ENCODE results near the gene WDR5. TPM values are rescaled to one million over a fixed set of nuclear protein-coding genes. Genes with fewer than 3 reads are reported as not detected.

WDR5 gene
- total RNA-seq, 3 donors from 2014 or later, result 16.0 to 17.7 (median 17.4) TPM

- Histone ChIP-seq H3K9me3 (no peaks in the 10 kb centered on the region), H3K36me3 (no peaks in the 10 kb centered on the region), H3K27me3 (no peaks in the 10 kb centered on the region), H3K4me1 (no peaks in the 10 kb centered on the region), H3K27ac (no peak overlapping the region), H3K4me3 (no peak overlapping the region)
- intact Hi-C loops (cut with DNase I; ENCODE audit: low total_unique reads), result no loop called here
- DNase-seq (ENCODE audit: low spot score in 2 of 2), result no peak
- TF ChIP-seq POLR2AphosphoS5 (IDR thresholded peaks at IDR 0.05), result no peak
- TF ChIP-seq CTCF (IDR thresholded peaks at IDR 0.05), result no peak
- no peak for TF ChIP-seq POLR2A (IDR thresholded peaks at IDR 0.05)
Observed at GRCh38 chr9:134192311-134192950, 56.5 kb downstream of the WDR5 start.

GRCh38 chr9:134192951-134193731, 57.3 kb downstream of the WDR5 start:
- no peaks in the 10 kb centered on the region for H3K27me3 ChIP-seq
- DNase-seq (ENCODE audit: low spot score in 2 of 2), result no peak
- no peaks in the 10 kb centered on the region for H3K4me1 ChIP-seq
- intact Hi-C loops (cut with DNase I; ENCODE audit: low total_unique reads), result no loop called here
- H3K4me3 ChIP-seq, result no peak overlapping the region
- TF ChIP-seq CTCF (IDR thresholded peaks at IDR 0.05), result no peak
- TF ChIP-seq POLR2AphosphoS5 (IDR thresholded peaks at IDR 0.05), result no peak
- no peak for TF ChIP-seq POLR2A (IDR thresholded peaks at IDR 0.05)
- no peak overlapping the region for H3K27ac ChIP-seq
- no peaks in the 10 kb centered on the region for H3K36me3 ChIP-seq
- no peaks in the 10 kb centered on the region for H3K9me3 ChIP-seq

- Histone ChIP-seq H3K9me3 (no peaks in the 10 kb centered on the region), H3K4me1 (no peaks in the 10 kb centered on the region), H3K4me3 (no peak overlapping the region), H3K27me3 (no peaks in the 10 kb centered on the region), H3K36me3 (no peaks in the 10 kb centered on the region), H3K27ac (no peak overlapping the region)
- no peak for TF ChIP-seq POLR2AphosphoS5 (IDR thresholded peaks at IDR 0.05)
- TF ChIP-seq POLR2A (IDR thresholded peaks at IDR 0.05), result no peak
- no peak for TF ChIP-seq CTCF (IDR thresholded peaks at IDR 0.05)
- intact Hi-C loops (cut with DNase I; ENCODE audit: low total_unique reads), result no loop called here
- no peak for DNase-seq (ENCODE audit: low spot score in 2 of 2)
Observed at GRCh38 chr9:134193912-134194535, 58.1 kb downstream of the WDR5 start.

GRCh38 chr9:134195558-134195957, 59.7 kb downstream of the WDR5 start:
- no peaks in the 10 kb centered on the region for H3K4me1 ChIP-seq
- TF ChIP-seq POLR2AphosphoS5 (IDR thresholded peaks at IDR 0.05) (no peak), POLR2A (IDR thresholded peaks at IDR 0.05) (no peak), CTCF (IDR thresholded peaks at IDR 0.05) (no peak)
- no peak for DNase-seq (ENCODE audit: low spot score in 2 of 2)
- H3K27ac ChIP-seq, result no peak overlapping the region
- intact Hi-C loops (cut with DNase I; ENCODE audit: low total_unique reads), result no loop called here
- no peaks in the 10 kb centered on the region for H3K36me3 ChIP-seq
- no peaks in the 10 kb centered on the region for H3K9me3 ChIP-seq
- H3K27me3 ChIP-seq, result no peaks in the 10 kb centered on the region
- H3K4me3 ChIP-seq, result no peak overlapping the region

- H3K36me3 ChIP-seq, result no peaks in the 10 kb centered on the region
- H3K9me3 ChIP-seq, result no peaks in the 10 kb centered on the region
- H3K4me3 ChIP-seq, result no peak overlapping the region
- no peak for DNase-seq (ENCODE audit: low spot score in 2 of 2)
- intact Hi-C loops (cut with DNase I; ENCODE audit: low total_unique reads), result no loop called here
- no peaks in the 10 kb centered on the region for H3K27me3 ChIP-seq
- no peaks in the 10 kb centered on the region for H3K4me1 ChIP-seq
- H3K27ac ChIP-seq, result no peak overlapping the region
- TF ChIP-seq CTCF (IDR thresholded peaks at IDR 0.05) (no peak), POLR2A (IDR thresholded peaks at IDR 0.05) (no peak), POLR2AphosphoS5 (IDR thresholded peaks at IDR 0.05) (no peak)
Observed at GRCh38 chr9:134196911-134197310, 61.0 kb downstream of the WDR5 start.

Measured in breast epithelium (tissue), 4 donors.